SK-N-SH (cell line): Measurements from ENCODE around the gene ECPAS. TPM values are rescaled to one million over a fixed set of nuclear protein-coding genes. Genes with fewer than 3 reads are reported as not detected.

Experiments
- CTCF ChIA-PET: fragments of 300-600, 350-600 bp; formaldehyde crosslinking; extraction: SDS; loops from one replicate; lab custom pipeline; 2021; lab: Yijun Ruan, JAX
- POLR2A ChIA-PET: fragments of 350-600 bp; sonication (Branson Sonifier 250); formaldehyde crosslinking; extraction: SDS; loops from one replicate; lab custom pipeline; 2020; ENCODE audit warnings: antibody characterized with exemption, inconsistent platforms; lab: Yijun Ruan, JAX
- DNase-seq: peaks from one replicate; pipeline ENCODE4 v3.0.0; 2012
- H2AFZ ChIP-seq: fragments of 200-600 bp; sonication (generic); 2 replicates; pipeline ENCODE4 v1.8.1; 2016; ENCODE audit warnings: antibody characterized with exemption, mild to moderate bottlenecking, low read depth
- H3F3A ChIP-seq: fragments of 200-600 bp; sonication (generic); replicated peaks from 2 replicates; pipeline ENCODE3; 2016; ENCODE audit warnings: antibody characterized with exemption, mild to moderate bottlenecking; ENCODE audit not compliant: insufficient read depth
- H3K27ac ChIP-seq, 2 experiments: fragments of 200-500 bp in 1 of 2; fragments of 200-600 bp in 1 of 2; sonication (Bioruptor generic) in 1 of 2; sonication (generic), shearing (Covaris generic) in 1 of 2; 2 replicates each; pipeline versions ENCODE4 v1.5.1 to v1.6.1; 2014 to 2016; ENCODE audit warnings: low read depth in 2 of 2, inconsistent platforms in 1 of 2, low read length in 1 of 2, mild to moderate bottlenecking in 1 of 2, mixed read lengths in 1 of 2
- H3K27me3 ChIP-seq: fragments of 200-600 bp; sonication (generic), shearing (Covaris generic); 2 replicates; pipeline ENCODE4 v1.6.1; 2016; ENCODE audit warnings: mixed run types; ENCODE audit not compliant: insufficient read depth
- H3K36me3 ChIP-seq, 2 experiments: fragments of 200-500 bp in 1 of 2; fragments of 200-600 bp in 1 of 2; sonication (Bioruptor generic) in 1 of 2; sonication (generic) in 1 of 2; replicated peaks in 1 of 2; 2 replicates each; pipeline versions ENCODE3 to v1.5.1; 2014 to 2016; ENCODE audit warnings: low read length in 1 of 2, mild to moderate bottlenecking in 1 of 2; ENCODE audit not compliant: insufficient read depth in 2 of 2, control insufficient read depth in 1 of 2
- H3K4me1 ChIP-seq, 2 experiments: fragments of 200-500 bp in 1 of 2; fragments of 200-600 bp in 1 of 2; sonication (Bioruptor generic) in 1 of 2; sonication (generic), shearing (Covaris generic) in 1 of 2; 2 replicates each; pipeline versions ENCODE4 v1.5.1 to v1.6.1; 2014 to 2016; ENCODE audit warnings: low read depth in 1 of 2, low read length in 1 of 2, mixed run types in 1 of 2; ENCODE audit not compliant: insufficient read depth in 2 of 2, control insufficient read depth in 1 of 2
- H3K4me2 ChIP-seq: fragments of 200-600 bp; sonication (generic), shearing (Covaris generic); 2 replicates; pipeline ENCODE4 v1.6.1; 2017; ENCODE audit warnings: mixed run types
- H3K4me3 ChIP-seq, 2 experiments: fragments of 200-500 bp in 1 of 2; fragments of 200-600 bp in 1 of 2; sonication (Bioruptor generic) in 1 of 2; sonication (generic), shearing (Covaris generic) in 1 of 2; 2 replicates each; pipeline versions ENCODE4 v1.5.1 to v1.8.1; 2014 to 2016; ENCODE audit warnings: low read depth in 2 of 2, inconsistent platforms in 1 of 2, low read length in 1 of 2, mild to moderate bottlenecking in 1 of 2, mixed read lengths in 1 of 2, moderate library complexity in 1 of 2
- H3K79me2 ChIP-seq: fragments of 200-600 bp; sonication (generic); 2 replicates; pipeline ENCODE4 v1.8.1; 2017; ENCODE audit warnings: mild to moderate bottlenecking; ENCODE audit not compliant: insufficient read depth
- H3K9ac ChIP-seq: fragments of 200-600 bp; sonication (generic); 2 replicates; pipeline ENCODE4 v1.6.1; 2017; ENCODE audit warnings: mixed run types
- H3K9me2 ChIP-seq: fragments of 200-600 bp; sonication (generic); 2 replicates; pipeline ENCODE4 v1.6.1; 2017; ENCODE audit warnings: mixed run types
- H3K9me3 ChIP-seq: fragments of 200-600 bp; sonication (generic); 2 replicates; pipeline ENCODE4 v1.6.1; 2017; ENCODE audit warnings: mixed run types, mild to moderate bottlenecking, moderate library complexity
- H4K20me1 ChIP-seq: fragments of 200-600 bp; sonication (generic); 2 replicates; pipeline ENCODE4 v1.6.1; 2017; ENCODE audit warnings: mild to moderate bottlenecking, mixed run types; ENCODE audit not compliant: insufficient read depth
- CHD2 ChIP-seq: fragments of 150-350 bp; IDR thresholded peaks from 2 replicates; pipeline ENCODE4 v1.6.1; 2018; ENCODE audit warnings: low read length; ENCODE audit not compliant: partially characterized antibody
- EP300 ChIP-seq, 2 experiments: IDR thresholded peaks; 2 replicates each; pipeline versions ENCODE4 v1.4.0 to v1.6.1; 2012; ENCODE audit warnings: borderline replicate concordance in 1 of 2, low read depth in 1 of 2, low read length in 1 of 2
- FOXJ3 ChIP-seq: sonication (generic); formaldehyde crosslinking; IDR thresholded peaks from 2 replicates; pipeline ENCODE4 v1.5.1; 2020; ENCODE audit warnings: mild to moderate bottlenecking, missing genetic modification reagents
- FOXM1 ChIP-seq: IDR thresholded peaks from 2 replicates; pipeline ENCODE4 v1.4.0; 2012; ENCODE audit warnings: low read depth, mild to moderate bottlenecking
- GATA2 ChIP-seq: sonication (generic); formaldehyde crosslinking; IDR thresholded peaks from 2 replicates; pipeline ENCODE4 v1.5.0; 2020; ENCODE audit warnings: mild to moderate bottlenecking, missing genetic modification reagents
- MAX ChIP-seq: IDR thresholded peaks from 2 replicates; pipeline ENCODE4 v1.4.0; 2012; ENCODE audit warnings: low read depth
- MXI1 ChIP-seq: IDR thresholded peaks from 2 replicates; pipeline ENCODE4 v1.6.1; 2012; ENCODE audit warnings: mild to moderate bottlenecking, low read depth, low read length, improper control_type of control experiment
- NFIC ChIP-seq: IDR thresholded peaks from 2 replicates; pipeline ENCODE4 v1.4.0; 2012; ENCODE audit warnings: borderline replicate concordance
- POLR2AphosphoS5 ChIP-seq: IDR thresholded peaks from 2 replicates; pipeline ENCODE4 v1.6.1; 2012; ENCODE audit warnings: low read depth, low read length
- SMC3 ChIP-seq: IDR thresholded peaks from 2 replicates; pipeline ENCODE4 v1.6.1; 2012; ENCODE audit warnings: low read depth, low read length, improper control_type of control experiment
- USF1 ChIP-seq: IDR thresholded peaks from 2 replicates; pipeline ENCODE4 v1.4.0; 2012; ENCODE audit warnings: low read depth, borderline replicate concordance
- YY1 ChIP-seq: IDR thresholded peaks from 2 replicates; pipeline ENCODE4 v1.4.0; 2012; ENCODE audit warnings: low read depth, mild to moderate bottlenecking
- WGBS: methylation state at CpG from one replicate; pipeline ENCODE4 v1.1.6; 2017; ENCODE audit warnings: low lambda C conversion rate; 5-methylcytosine and 5-hydroxymethylcytosine counted together
- polyA plus RNA-seq, 3 experiments: library from polyadenylated mRNA; depleted of rRNA; stranded (reverse); fragments of >200 nt; gene quantifications; 2 replicates each; pipeline ENCODE4 v1.2.3, GENCODE V29; 2012

ECPAS gene
- polyA plus RNA-seq, 1 of the 3 experiments (the other 2 are of a cell fraction) = 17.9 TPM

- no peaks in the 10 kb centered on the region for H3K4me1 ChIP-seq
- WGBS = 98% methylated on average over 4 of the region's 4 CpGs
- 0 out of 2 replicates have a peak, but pooled peaks cover 3% of the 10 kb centered on the region for H3K79me2 ChIP-seq
- H3K27me3 ChIP-seq = no peaks in the 10 kb centered on the region
- no peak overlapping the region for H3K4me3 ChIP-seq
- H3K4me2 ChIP-seq = no peak overlapping the region
- CTCF ChIA-PET = interaction anchor here (1.1 kb wide), 1 partner anchor 27 kb away, joined by 3 read pairs; no protein-coding TSS in a partner anchor
- TF ChIP-seq YY1 (no peak), MAX (no peak)
- TF ChIP-seq, all 33 proteins: peak for 0
- no peak overlapping the region for H2AFZ ChIP-seq
- H3K9me2 ChIP-seq = no peaks in the 10 kb centered on the region
- no peaks in the 10 kb centered on the region for H4K20me1 ChIP-seq
- H3K9ac ChIP-seq = no peak overlapping the region
- H3K27ac ChIP-seq = no peak overlapping the region
- DNase-seq = no peak
- POLR2A ChIA-PET = no interaction called here
- no peaks in the 10 kb centered on the region for H3F3A ChIP-seq
- H3K9me3 ChIP-seq = no peaks in the 10 kb centered on the region
- H3K36me3 ChIP-seq = peaks cover 68 to 75% of the 10 kb centered on the region in 2 experiments
Observed at GRCh38 chr9:111389406-111389805, 94.8 kb downstream of the ECPAS start.

- no peak overlapping the region for H3K9ac ChIP-seq
- WGBS = 95% methylated on average over 3 of the region's 3 CpGs
- peaks cover 72% of the 10 kb centered on the region in 2 experiments for H3K36me3 ChIP-seq
Observed at GRCh38 chr9:111386386-111386785, 97.8 kb downstream of the ECPAS start.

GRCh38 chr9:111381006-111381405 is 103.2 kb downstream of the ECPAS start:
- Histone ChIP-seq H3K9ac (no peak overlapping the region), H3F3A (no peaks in the 10 kb centered on the region), H3K79me2 (no peaks in the 10 kb centered on the region), H4K20me1 (no peaks in the 10 kb centered on the region), H3K27me3 (no peaks in the 10 kb centered on the region), H3K9me3 (no peaks in the 10 kb centered on the region)
- WGBS = 76% methylated on average over 1 of the region's 1 CpG
- no peak for TF ChIP-seq SMC3
- no peak for TF ChIP-seq FOXJ3
- no peak for TF ChIP-seq CHD2
- TF ChIP-seq NFIC = no peak
- TF ChIP-seq GATA2 (CRISPR knock-in tag) = no peak
- TF ChIP-seq USF1 = no peak
- no peak for TF ChIP-seq MXI1
- TF ChIP-seq POLR2AphosphoS5 = no peak
- TF ChIP-seq FOXM1 = no peak
- TF ChIP-seq, all 33 proteins: peak for 0
- Histone ChIP-seq H3K4me3 (no peak overlapping the region), H3K27ac (no peak overlapping the region), H3K9me2 (no peaks in the 10 kb centered on the region), H3K4me2 (no peak overlapping the region), H3K36me3 (peaks cover 61 to 75% of the 10 kb centered on the region in 2 experiments), H2AFZ (no peak overlapping the region), H3K4me1 (no peaks in the 10 kb centered on the region)
- POLR2A ChIA-PET = no interaction called here
- CTCF ChIA-PET = no interaction called here
- DNase-seq = no peak

More at GRCh38 chr9:111386386-111386785, 97.8 kb downstream of the ECPAS start:
- Histone ChIP-seq H3K27ac (no peak overlapping the region), H3K4me2 (no peak overlapping the region), H2AFZ (no peak overlapping the region), H3K27me3 (no peaks in the 10 kb centered on the region), H3F3A (no peaks in the 10 kb centered on the region), H3K79me2 (no peaks in the 10 kb centered on the region), H4K20me1 (no peaks in the 10 kb centered on the region), H3K4me3 (no peak overlapping the region), H3K9me2 (no peaks in the 10 kb centered on the region), H3K4me1 (no peaks in the 10 kb centered on the region), H3K9me3 (no peaks in the 10 kb centered on the region)
- POLR2A ChIA-PET = no interaction called here
- DNase-seq = no peak
- TF ChIP-seq EP300 (IDR thresholded peaks at IDR 0.05; ENCODE audit: borderline replicate concordance in 1 of 2, low read depth in 1 of 2, low read length in 1 of 2) = no peak
- CTCF ChIA-PET = no interaction called here
